GM18520 (cell line): ENCODE measurements around the gene METTL23.

Experiments used
- ATAC-seq: cut with Tn5 transposase; IDR thresholded peaks from one replicate; pipeline ENCODE4 v1.9.1; 2021; ENCODE audit not compliant: unreplicated experiment

Gene METTL23

DNA sequence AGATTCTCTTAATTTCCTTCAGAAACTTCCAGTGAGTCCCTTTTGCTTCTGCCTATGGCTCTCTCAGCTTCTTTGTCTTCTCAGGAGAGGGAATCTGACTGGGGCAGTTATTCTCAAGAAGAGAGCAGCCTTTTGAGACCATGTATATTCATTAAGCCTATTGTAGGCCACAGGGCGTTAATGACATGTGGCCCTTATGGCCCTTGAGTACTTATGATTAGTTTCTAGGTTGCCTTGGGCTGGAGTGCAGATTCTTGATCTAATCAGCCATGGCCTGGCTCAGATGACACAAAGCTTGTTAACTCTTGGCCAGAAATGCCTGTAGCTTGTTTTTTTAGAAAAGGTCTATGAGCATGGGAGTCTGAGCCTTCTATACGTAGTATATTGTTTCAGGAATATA is 28.6 kb downstream of the METTL23 start:
- ATAC-seq: no peak

DNA sequence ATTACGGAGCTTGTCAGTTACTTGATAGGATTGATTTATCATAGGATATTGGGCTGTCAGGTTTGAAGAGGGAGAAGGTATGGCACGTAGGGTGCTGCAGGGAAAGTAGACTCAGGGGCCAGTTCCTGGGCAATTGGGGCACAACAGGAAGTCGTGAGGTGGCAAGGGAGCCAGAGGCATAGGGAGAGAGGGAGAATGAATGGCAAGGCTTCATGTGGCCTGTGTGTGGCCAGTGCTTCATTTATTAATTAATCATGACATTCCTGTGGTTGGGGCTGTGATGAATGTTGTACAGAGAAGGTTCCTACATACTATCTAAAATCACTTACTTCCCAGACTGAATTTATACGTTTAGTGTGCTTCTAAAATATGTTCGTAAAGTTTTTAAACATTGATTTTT is 30.6 kb downstream of the METTL23 start:
- ATAC-seq: no peak

DNA sequence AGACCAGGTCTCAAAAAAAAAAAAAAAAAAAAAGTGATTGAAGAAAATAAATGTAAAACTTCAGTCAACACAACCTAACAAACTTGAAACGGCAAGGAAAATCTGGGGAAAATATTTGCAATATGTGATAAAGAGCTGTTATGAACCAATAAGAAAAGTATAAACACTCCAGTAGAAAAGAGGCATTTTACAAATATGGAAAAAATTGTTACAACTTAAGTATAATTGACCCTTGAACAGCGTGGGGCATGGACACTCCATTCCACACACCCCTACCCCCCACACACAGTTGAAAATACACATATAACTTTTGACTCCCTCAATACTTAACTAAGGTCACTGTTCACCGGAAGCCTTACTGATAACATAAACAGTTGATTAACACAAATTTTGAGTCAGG is 31.9 kb downstream of the METTL23 start:
- no peak for ATAC-seq

DNA sequence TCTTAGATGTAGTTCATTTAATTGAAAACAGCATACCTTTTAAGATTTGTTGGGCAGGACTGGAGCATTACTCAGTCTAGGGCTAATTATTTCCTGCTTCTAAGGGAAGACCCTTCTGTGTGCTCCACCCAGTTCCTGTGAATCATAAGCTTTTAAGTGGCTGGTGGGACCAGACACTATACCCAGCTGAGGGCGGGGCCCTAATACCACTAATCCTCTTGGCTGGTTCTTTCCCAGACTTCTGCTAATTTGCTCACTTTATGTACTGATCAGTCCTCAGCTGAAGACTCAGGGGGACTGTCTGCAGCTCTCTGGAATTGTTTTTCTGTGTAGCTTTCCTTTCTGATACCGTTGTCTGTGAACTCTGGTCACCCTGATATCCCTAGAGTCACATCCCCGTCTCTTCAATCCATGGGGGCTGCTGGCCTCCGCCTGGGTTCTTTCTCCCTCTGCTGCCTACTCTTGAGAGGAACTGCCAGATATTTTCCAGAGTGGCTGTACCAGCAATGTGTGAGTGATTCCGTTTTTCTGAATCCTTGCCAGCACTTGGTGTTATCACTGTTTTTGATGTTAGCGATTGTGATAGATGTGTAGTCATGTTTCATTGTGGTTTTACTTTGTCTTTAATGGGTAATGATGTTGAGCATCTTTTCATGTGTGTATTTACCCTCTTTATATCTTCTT is 46.3 kb downstream of the METTL23 start:
- no peak for ATAC-seq

DNA sequence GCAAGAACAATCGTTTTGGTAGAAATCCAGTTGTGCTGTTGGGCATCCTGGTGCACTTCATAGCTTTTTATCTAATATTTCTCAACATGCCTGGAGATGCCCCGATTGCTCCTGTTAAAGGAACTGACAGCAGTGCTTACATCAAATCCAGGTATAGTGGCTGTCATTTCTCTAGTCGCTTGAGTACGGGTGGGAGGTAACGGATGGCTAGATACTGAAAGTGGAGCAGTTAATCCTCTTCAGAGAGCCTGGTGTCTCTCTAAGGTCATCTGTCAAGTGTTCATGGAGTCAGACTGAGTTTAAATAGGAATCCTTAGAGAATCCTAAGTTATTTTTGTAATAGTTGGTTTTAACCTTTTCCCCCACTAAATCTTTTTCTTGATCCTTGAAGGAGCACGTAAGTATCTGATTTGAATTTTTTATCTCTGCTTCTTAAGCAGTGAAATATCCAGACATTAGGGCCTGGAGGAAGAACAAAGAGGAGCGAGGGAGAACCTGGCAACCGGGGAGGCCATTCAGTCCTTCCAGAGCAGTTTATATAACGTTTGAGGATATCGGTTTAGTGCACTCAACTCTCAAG is 48.5 kb downstream of the METTL23 start:
- no peak for ATAC-seq

DNA sequence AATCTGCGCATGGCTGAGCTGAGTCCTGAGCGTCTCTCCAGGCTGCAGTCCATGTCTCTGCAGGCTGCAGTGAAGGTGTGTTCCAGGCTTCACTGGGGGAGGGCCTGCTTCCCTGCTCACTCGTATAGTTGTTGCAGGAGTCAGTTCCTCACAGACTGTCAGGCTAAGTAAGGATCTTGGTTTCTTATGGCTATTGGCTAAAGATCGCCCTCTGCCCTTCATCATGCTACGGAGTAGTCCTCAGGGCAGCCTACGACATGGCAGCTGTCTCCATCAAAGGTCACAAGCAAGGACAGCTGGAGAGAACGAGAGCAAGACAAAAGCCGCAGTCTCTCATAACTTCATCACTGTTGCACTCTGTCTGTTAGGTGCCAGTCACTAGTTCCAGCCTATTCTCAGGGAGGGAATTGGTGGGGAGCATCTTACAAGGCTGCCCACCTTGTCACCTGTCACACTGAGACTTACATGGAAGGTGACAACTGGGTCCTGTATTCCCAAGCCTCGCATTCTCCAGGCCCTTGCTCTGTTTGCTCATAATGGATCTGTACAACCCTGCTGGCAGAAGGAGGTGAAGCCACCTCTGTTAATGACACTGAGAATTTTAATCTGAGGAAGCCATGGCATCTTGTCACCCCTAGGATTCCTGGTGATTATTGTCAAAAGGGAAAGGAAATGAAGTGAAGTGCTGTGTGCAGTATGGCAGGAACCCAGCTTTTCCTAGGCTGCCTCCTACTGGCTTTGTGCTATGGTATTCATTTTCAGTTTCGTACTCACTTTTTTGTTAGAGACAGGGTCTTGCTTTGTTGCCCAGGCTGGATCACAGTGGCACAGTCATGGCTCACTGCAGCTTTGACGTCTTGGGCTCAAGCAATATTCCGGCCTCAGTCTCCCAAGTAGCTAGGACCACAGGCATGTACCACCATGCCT is 54.7 kb downstream of the METTL23 start:
- ATAC-seq: no peak

DNA sequence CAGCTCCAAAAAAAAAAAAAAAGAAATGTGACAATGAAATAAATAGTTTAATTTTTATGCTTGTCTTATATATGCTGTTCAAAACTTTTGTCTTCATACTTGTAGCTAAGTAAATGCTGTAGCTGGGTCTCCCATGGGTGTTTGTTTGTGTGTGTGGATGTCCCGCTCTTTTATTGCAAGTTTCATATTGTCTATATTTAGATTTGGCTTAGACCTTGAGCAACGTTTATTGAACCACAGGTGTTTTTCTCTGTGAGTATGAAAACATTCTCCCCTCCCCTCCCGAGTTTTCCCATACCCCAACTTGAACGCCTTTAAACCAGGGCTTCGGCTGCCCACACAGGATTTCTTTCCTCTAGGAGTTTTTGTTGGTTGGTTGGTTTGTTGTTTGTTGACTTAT is 56.5 kb downstream of the METTL23 start:
- ATAC-seq: no peak
